ENCODE measurements around the gene TUBGCP2.
"Not testable (repeated sequence)": the region's sequence is repeated elsewhere in the genome, so short reads cannot be mapped to it uniquely, and the experiment has no call there.

Gene TUBGCP2

GRCh38 chr10:133248334-133248715 lies 60.3 kb downstream of the TUBGCP2 start:
- DNase-seq (no peak), ATAC-seq (no peak)

DNA sequence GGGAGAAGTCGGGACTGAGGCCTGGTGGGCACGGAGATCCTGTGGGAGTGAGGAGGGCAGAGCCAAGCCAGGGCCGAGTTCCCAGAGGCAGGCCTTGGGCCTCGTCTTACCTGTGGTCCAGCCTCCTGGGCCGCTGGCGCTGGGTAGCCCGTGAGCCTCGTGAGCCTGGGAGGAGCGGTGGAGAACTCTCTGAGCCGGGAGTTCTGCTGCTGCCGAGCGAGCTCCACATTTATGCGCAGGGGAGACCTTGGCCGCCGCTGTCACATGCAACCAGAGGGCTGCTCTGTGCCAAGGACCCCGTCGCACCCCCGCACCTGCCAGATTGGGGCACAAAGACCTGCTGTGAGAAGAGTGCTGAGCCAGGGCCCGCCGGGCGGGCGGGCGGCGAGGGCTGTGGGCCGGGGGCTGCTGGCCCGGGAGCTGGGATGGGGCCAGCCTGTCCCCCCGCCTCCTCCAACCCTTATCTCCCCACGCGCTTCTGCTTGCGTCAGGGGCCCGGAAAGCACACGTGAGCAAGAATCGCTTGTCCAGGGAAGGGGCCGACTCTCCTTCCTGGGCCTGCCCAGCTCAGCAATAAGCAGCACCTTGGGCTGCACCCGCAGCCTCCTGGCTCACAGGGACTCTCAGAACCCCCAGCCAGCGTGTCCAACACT lies 60.9 kb downstream of the TUBGCP2 start:
- no peak for DNase-seq
- no peak for ATAC-seq

- no peak for ATAC-seq
Measured at GRCh38 chr10:133246236-133246626, 62.4 kb downstream of the TUBGCP2 start.

DNA sequence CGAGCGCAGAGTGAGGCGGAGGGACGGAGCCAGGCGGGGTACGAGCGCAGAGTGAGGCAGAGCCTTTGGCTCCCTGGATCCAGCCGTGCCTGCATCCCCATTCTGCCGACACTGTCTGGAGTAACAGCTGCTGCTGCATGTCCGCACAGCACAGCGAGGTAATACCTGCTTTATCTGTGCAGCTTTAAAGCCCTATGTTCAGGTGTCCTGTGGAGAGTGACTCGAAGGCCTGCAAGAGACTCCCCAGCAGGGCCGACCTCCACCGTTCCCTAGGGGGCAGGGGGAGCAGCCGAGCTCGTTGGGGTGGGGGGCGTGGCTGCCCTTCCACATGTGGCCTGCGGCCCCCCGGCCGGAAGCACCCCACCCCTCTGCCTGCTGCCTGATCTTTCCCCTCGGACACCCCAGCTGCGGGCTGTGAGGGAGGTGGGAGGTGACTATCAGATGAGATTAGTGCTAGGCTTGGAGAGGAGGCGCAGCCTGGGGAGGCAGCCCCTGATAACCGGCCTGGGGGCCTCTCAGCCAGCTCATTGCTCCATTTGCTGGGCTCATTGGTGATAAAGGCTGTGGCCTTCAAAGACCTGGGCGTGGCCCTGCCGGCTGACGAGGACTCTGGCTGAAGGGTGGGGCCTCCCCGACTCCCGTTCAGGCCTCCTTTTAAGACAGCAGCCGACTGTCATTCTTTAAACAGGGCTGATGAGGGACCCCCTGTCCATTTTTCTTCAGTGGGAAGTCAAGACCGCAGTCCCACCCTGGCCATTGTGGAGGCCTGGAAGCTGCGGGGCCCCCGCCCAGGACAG lies 63.0 kb downstream of the TUBGCP2 start:
- DNase-seq (no peak), ATAC-seq (no peak)

More at GRCh38 chr10:133246236-133246626, 62.4 kb downstream of the TUBGCP2 start:
- DNase-seq, result no peak

GRCh38 chr10:133243593-133243992 lies 65.1 kb downstream of the TUBGCP2 start:
- ATAC-seq (no peak), DNase-seq (no peak)

DNA sequence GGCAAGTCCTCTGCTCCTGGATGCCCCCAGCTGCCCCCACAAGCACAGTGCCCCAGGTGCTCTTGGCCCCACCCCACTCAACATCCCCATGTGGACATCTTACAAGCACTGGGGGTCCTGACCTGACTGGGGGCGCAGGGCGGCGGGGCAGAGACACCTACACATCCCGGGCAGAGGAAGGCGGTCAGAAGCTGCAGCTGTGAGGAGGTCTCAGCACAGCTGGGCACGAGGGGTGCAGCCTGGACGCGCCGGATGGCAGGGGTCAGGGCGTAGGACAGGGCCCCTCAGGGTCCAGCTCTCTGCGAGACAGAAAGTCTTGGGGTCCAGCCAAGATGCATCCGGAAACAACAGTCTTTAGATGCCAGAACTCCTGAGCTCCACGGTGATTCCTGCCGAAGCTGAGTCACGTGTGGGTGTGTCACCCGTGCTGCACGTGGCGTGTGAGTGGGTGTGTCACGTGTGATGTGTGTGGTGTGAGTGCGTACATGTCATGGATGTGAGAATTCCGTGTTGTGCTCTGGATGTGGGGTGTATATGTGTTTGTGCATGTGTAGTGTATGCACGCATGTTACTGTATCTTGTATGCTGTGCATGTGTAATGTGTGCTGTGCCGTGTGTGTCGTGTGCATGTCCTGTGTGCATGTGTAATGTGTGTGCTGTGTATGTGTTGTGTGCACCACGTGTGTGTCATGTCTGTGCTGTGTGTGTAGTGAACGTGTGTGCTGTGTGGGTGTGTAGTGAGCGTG lies 65.9 kb downstream of the TUBGCP2 start:
- no peak for DNase-seq
- no peak for ATAC-seq

DNA sequence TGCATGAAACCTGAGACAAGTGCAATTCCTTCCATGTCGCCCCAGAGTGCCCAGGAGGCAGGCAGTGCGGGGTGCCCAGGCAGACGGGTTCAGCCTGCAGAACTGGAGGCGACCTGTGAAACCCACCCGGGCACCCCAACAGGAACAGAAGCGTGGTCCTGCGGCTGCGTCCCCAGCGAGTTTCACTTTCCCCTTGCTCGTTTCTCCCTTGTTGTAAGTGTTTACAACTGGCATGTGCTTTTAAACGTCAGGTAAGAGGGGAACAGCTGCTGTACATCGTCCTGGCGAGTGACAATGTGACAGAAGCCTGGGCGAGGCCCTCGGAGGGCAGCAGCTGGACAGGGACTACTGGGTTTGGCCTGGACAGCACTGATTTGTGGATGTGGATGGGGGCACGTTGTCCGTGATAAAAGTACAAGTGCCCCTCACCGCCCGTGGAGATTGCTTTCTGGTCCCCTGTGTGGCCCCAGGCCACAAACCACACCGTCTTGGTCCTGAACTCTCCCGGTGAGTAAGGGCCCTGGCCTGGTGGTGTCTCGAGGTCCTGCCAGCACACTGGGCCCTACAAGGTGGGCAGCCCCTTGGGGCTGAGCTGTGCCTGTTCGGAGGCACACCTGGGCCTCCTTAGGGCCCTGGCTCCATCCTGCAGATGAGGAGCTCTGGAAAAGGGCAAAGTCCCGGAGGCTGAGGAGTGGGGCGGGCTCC lies 67.0 kb downstream of the TUBGCP2 start:
- DNase-seq, result no peak
- ATAC-seq, result no peak

- ATAC-seq, result no peak
Measured at GRCh38 chr10:133239990-133240389, 68.7 kb downstream of the TUBGCP2 start.

DNA sequence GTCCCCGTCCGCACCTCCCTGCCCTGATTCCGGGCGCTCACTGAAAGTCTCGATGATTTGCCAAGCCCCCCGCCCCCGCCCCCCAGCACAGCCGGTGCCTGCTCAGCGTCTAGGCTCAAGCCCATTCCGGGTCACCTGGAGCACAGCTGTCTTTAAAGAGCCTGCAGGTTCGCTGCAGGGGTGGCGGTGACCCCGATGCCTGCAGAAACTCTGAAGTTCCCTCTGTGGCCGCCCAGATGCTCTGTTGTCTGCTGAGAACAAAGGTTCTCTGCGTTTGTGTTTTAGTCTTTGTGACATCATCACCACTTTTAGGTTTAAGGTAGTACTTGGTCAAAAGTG lies 70.2 kb downstream of the TUBGCP2 start:
- ATAC-seq, result no peak
- DNase-seq, result no peak

More at GRCh38 chr10:133239990-133240389, 68.7 kb downstream of the TUBGCP2 start:
- DNase-seq, result no peak

DNA sequence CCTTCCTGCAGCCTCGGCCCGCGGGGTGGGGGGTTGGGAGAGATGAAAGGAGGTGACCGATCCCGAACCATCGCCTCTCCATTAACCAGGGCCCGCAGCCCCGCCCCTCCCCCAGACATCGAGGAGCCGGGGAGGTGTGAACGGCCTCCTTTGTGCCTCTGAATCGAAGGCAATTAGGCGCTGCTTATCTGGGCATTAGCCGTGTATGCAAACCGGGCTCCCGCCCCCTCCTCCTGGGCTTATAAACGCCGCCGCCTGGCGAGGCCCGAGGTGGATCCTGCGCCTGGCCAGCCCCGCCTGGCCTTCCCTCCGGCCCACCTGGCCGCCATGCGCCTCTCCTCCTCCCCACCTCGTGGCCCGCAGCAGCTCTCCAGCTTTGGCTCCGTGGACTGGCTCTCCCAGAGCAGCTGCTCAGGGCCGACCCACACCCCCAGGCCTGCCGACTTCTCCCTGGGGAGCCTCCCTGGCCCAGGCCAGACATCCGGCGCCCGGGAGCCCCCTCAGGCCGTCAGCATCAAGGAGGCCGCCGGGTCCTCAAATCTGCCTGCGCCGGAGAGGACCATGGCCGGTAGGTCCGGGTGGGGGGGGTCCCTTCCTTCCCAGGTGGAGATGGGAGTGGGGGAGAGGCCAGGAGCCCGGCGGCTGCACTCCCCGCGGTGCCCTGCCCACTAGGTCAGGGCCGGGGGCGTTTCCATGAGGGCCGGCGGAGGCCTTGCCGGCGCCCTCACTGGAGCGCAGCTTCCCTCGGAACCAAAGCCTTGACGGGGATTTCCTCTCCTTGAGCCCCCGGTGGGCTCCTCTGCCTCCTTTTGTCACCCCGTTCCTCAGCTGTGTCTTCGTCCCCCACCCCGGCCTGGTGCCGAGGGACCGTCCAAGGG lies 70.8 kb downstream of the TUBGCP2 start, which contains the start of gene VENTX:
VENTX (plus strand) TSS at position 268 of the 878 bp plus-strand sequence; CDS start at position 328, 60 bp downstream.
- DNase-seq, result no peak
- no peak for ATAC-seq

GRCh38 chr10:133237241-133237587 lies 71.5 kb downstream of the TUBGCP2 start:
- ATAC-seq (no peak), DNase-seq (no peak)

DNA sequence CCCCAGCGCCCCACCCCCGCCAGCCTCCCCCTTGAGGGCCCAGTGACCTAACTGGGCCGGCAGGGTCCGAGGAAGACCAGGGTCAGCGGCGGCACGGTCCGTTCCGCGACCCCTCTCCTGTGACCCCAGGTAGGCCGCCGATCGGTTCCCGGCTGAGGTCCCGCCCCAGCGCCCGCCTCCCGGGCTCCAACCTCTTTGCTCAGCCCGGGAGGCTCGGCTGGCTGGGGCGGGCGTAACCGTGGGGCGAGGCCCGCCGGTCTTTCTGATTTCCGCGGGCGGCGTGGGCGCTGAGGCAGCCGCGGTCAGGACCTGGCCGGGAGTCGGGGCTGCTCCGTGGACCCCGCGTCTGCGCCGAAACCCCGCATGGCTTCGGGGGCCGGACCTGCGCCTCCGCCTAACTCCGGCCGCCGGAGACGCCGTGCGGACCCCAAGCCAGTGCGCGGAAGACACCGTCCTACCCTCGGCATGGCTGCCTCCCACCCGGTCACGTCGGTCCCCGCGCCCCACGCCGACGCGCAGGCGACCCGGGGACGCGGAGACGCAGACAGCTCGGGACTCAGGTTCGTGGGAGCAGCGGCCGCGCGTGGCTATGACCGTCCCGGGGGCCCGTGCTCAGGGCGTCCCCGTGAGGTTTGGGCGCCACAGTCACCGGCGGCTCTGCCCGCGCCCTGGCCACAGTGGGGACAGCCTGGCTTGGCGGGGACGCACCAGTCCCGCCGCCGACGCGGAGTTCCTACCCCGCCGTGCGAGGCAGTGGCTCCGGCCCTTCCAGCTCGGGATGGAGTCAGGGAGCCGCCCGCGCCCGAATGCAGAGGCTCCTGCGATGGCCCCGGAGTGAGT lies 72.1 kb downstream of the TUBGCP2 start:
- ATAC-seq, result no peak

DNA sequence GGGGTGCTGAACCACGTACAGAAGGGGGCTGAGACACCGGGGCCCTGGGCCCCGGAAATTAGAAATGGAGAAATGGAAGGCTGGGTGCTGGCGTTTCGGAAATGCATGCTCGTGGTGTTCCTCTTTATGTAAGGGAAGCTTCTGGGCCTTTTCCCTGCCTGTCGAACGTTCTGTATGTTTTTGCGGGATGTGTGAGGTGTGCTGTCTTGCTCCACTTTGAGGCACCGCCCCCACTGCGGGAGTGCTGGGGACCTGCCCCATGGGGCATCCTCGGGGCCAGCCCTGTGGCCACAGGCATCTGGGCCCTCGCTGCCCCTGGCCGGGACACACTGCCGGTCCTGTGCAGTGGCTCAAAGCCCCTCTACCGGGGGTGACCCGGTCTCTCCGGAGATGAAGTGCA lies 72.7 kb downstream of the TUBGCP2 start:
- ATAC-seq (no peak), DNase-seq (no peak)

More for the DNA sequence above, 72.1 kb downstream of the TUBGCP2 start:
- no peak for DNase-seq

GRCh38 chr10:133235265-133235855 lies 73.3 kb downstream of the TUBGCP2 start:
- ATAC-seq, result no peak
- DNase-seq, result no peak

DNA sequence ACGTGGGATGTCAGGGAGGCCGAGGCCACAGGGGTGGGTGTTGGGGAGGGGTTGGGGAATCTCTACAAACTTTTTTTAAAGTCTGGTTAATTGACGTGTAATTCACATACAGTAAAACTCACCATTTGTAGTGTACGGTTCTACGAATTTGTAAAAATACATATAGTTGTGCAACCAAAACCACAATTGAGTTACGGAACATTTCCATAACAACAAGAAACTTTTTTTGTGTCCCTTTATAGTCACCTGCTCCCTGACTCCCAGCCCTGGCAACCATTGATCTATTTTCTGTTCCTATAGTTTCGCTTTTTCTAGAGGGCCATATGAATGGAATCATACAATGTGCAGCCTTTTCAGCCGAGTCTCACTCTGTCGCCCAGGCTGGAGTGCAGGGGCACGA lies 73.9 kb downstream of the TUBGCP2 start:
- not testable (repeated sequence) for ATAC-seq, DNase-seq

- DNase-seq (no peak), ATAC-seq (no peak)
Measured at GRCh38 chr10:133231946-133232574, 76.6 kb downstream of the TUBGCP2 start.

DNA sequence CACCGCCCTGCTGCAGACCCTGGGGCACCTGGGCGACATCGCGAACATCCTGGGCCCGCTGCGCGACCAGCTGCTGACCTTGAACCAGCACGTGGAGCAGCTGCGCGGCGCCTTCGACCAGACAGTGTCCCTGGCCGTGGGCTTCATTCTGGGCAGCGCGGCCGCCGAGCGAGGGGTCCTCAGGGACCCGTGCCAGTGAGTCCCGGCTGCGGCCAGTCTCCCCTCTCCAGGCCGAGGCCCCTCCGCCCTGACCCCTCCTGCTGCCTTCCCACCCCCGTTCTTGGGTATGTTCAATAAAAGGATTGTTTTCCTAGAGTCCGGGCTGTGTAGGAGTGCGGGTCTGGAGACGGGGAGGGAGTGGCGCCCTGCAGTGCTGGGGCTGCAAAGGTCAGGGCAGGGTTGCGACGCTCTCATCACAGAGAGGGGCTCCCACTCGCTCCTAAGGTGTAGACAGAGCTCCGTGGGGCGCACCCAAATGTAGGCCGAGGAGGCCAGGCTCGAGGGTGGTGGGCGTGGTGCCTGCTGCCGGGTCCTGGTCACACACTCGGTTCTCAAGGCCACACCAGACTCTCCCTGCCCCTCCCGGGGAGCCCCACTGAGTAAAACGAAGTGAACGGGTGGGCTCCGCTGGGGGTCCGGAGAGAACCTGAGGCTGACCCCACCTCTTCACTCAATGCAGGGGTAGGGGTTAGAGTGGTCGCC lies 77.3 kb downstream of the TUBGCP2 start:
- ATAC-seq, result no peak
- DNase-seq, result no peak

- DNase-seq (peak; percentile 24), ATAC-seq (no peak)
Measured at GRCh38 chr10:133230387-133231195, 78.1 kb downstream of the TUBGCP2 start.

Data from stimulated activated naive CD8-positive, alpha-beta T cell treated with anti-CD3 and anti-CD28 coated beads, Interleukin-15, Interleukin-2, amounts not matched to agents 100 U/mL and 50 U/mL, for 24 hours (primary cell).